GM23338 (cell line): Measurements from ENCODE around the gene PVR. TPM values are rescaled to one million over a fixed set of nuclear protein-coding genes. Genes with fewer than 3 reads are reported as not detected.

Experiments
- ATAC-seq: fragments of 200-7000 bp; cut with Tn5 transposase; 3 replicates; pipeline ENCODE4 v1.9.1; 2020
- DNase-seq: peaks from one replicate; pipeline ENCODE4 v3.0.0-alpha.2; 2015; ENCODE audit warnings: low spot score
- H2AFZ ChIP-seq: fragments of 200-600 bp; sonication (generic); 2 replicates; pipeline ENCODE4 v1.8.0; 2016; ENCODE audit warnings: antibody characterized with exemption, mild to moderate bottlenecking, moderate library complexity
- H3F3A ChIP-seq: fragments of 200-600 bp; sonication (generic); replicated peaks from 2 replicates; pipeline ENCODE4 v1.8.0; 2017; ENCODE audit warnings: antibody characterized with exemption, mixed run types, low read depth
- H3K27ac ChIP-seq: fragments of 200-600 bp; sonication (generic); 2 replicates; pipeline ENCODE4 v1.6.1; 2016; ENCODE audit warnings: low read depth
- H3K27me3 ChIP-seq: fragments of 200-600 bp; sonication (generic); 2 replicates; pipeline ENCODE4 v1.8.0; 2016; ENCODE audit warnings: mild to moderate bottlenecking, mixed run types, moderate library complexity; ENCODE audit not compliant: insufficient read depth
- H3K36me3 ChIP-seq: fragments of 200-600 bp; sonication (generic); 2 replicates; pipeline ENCODE4 v1.8.0; 2016; ENCODE audit warnings: mild to moderate bottlenecking; ENCODE audit not compliant: insufficient read depth
- H3K4me1 ChIP-seq: fragments of 200-600 bp; sonication (generic); 2 replicates; pipeline ENCODE4 v1.8.0; 2016; ENCODE audit warnings: mild to moderate bottlenecking, moderate library complexity; ENCODE audit not compliant: insufficient read depth
- H3K4me2 ChIP-seq: fragments of 200-600 bp; sonication (generic); 2 replicates; pipeline ENCODE4 v1.7.1; 2017; ENCODE audit warnings: mixed run types
- H3K4me3 ChIP-seq: fragments of 200-600 bp; sonication (generic); 2 replicates; pipeline ENCODE4 v1.6.1; 2016; ENCODE audit warnings: mixed run types
- H3K79me2 ChIP-seq: fragments of 200-600 bp; sonication (generic); replicated peaks from 2 replicates; pipeline ENCODE4 v1.8.0; 2017; ENCODE audit warnings: mild to moderate bottlenecking; ENCODE audit not compliant: insufficient read depth
- H3K9me2 ChIP-seq: fragments of 200-600 bp; sonication (generic); 2 replicates; pipeline ENCODE4 v1.8.0; 2017; ENCODE audit not compliant: insufficient read depth
- H4K20me1 ChIP-seq: fragments of 200-600 bp; sonication (generic); replicated peaks from 2 replicates; pipeline ENCODE4 v1.8.0; 2017; ENCODE audit warnings: mild to moderate bottlenecking; ENCODE audit not compliant: insufficient read depth
- H3K27ac Mint-ChIP-seq: 2 replicates; pipeline ENCODE4 v1.8.0; 2020; ENCODE audit warnings: inconsistent platforms, mild to moderate bottlenecking, moderate library complexity, mixed read lengths
- H3K27me3 Mint-ChIP-seq: 3 replicates; pipeline ENCODE4 v1.8.0; 2022; ENCODE audit warnings: low read depth, mild to moderate bottlenecking, moderate library complexity, mixed read lengths, inconsistent platforms; ENCODE audit not compliant: insufficient read depth, poor library complexity
- H3K36me3 Mint-ChIP-seq: 3 replicates; pipeline ENCODE4 v1.8.0; 2021; ENCODE audit warnings: low read depth, mild to moderate bottlenecking, inconsistent platforms, moderate library complexity, mixed read lengths
- H3K4me1 Mint-ChIP-seq: 3 replicates; pipeline ENCODE4 v1.8.0; 2020; ENCODE audit warnings: mild to moderate bottlenecking, inconsistent platforms, mixed read lengths
- H3K4me3 Mint-ChIP-seq: 3 replicates; pipeline ENCODE4 v1.8.0; 2021; ENCODE audit warnings: moderate library complexity, mild to moderate bottlenecking, inconsistent platforms, mixed read lengths
- H3K9me3 Mint-ChIP-seq: 3 replicates; pipeline ENCODE4 v1.8.0; 2020; ENCODE audit warnings: moderate library complexity, mild to moderate bottlenecking, inconsistent platforms, mixed read lengths
- CTCF ChIP-seq, 2 experiments: fragments of 200-600 bp in 1 of 2; sonication (generic) in 1 of 2; conservative IDR thresholded peaks; 2 replicates each; pipeline versions ENCODE4 v1.5.1 to v1.6.1; 2016 to 2017; ENCODE audit warnings: antibody characterized with exemption in 2 of 2, low read depth in 2 of 2, mild to moderate bottlenecking in 2 of 2, moderate library complexity in 1 of 2
- EZH2 ChIP-seq: fragments of 200-600 bp; sonication (generic); IDR thresholded peaks from one replicate; pipeline ENCODE4 v1.8.0; 2017; ENCODE audit warnings: antibody characterized with exemption, mild to moderate bottlenecking, low read depth; ENCODE audit not compliant: unreplicated experiment
- EZH2phosphoT487 ChIP-seq: fragments of 200-600 bp; sonication (generic); IDR thresholded peaks from one replicate; pipeline ENCODE4 v1.8.1; 2018; ENCODE audit warnings: antibody characterized with exemption; ENCODE audit not compliant: unreplicated experiment
- JUNB ChIP-seq: IDR thresholded peaks from one replicate; pipeline ENCODE4 v1.6.1; 2016; ENCODE audit warnings: antibody characterized with exemption; ENCODE audit not compliant: unreplicated experiment
- NANOG ChIP-seq: IDR thresholded peaks from 2 replicates; pipeline ENCODE4 v1.6.1; 2016; ENCODE audit warnings: antibody characterized with exemption, borderline replicate concordance
- POLR2AphosphoS5 ChIP-seq: IDR thresholded peaks from 2 replicates; pipeline ENCODE4 v1.6.1; 2016; ENCODE audit warnings: antibody characterized with exemption, low read depth
- STAT1 ChIP-seq: IDR thresholded peaks from one replicate; pipeline ENCODE4 v1.6.1; 2016; ENCODE audit warnings: antibody characterized with exemption; ENCODE audit not compliant: unreplicated experiment
- ZNF331 ChIP-seq: fragments of 250-450 bp; sonication (Bioruptor Pico); IDR thresholded peaks from 2 replicates; pipeline ENCODE4 v1.5.0; 2020; ENCODE audit warnings: low read depth, mild to moderate bottlenecking, moderate library complexity
- ZNF462 ChIP-seq: fragments of 250-450 bp; sonication (Bioruptor Pico); IDR thresholded peaks from 2 replicates; pipeline ENCODE4 v1.5.0; 2020; ENCODE audit warnings: mild to moderate bottlenecking, moderate library complexity
- polyA plus RNA-seq: library from polyadenylated mRNA; unstranded; fragments of >200 nt; fragmentation: Nextera tagmentation; extraction: Ambion mirVana; gene quantifications from 2 replicates; pipeline ENCODE4 v1.2.1, GENCODE V29; 2016
- total RNA-seq: library from RNA; depleted of rRNA; stranded (reverse); fragments of >200 nt; shearing (Covaris generic); gene quantifications from 2 replicates; pipeline ENCODE4 v1.2.3, GENCODE V29; 2014
- TF ChIP-seq, protein P1 (sequence below): IDR thresholded peaks from one replicate; pipeline ENCODE4 v1.6.1; 2018; ENCODE audit warnings: antibody characterized with exemption; ENCODE audit not compliant: unreplicated experiment

Gene PVR
- total and polyA plus RNA-seq, 2 experiments from 2014 or later: 4.8 to 19.0 TPM

- no peaks in the 10 kb centered on the region for H4K20me1 ChIP-seq
- H3K9me3 Mint-ChIP-seq: peaks cover 12% of the 10 kb centered on the region; the same call in 2 of the 3 replicates
- TF ChIP-seq POLR2AphosphoS5 (no peak), JUNB (no peak), CTCF (conservative IDR thresholded peaks at IDR 0.05; ENCODE audit: low read depth in 2 of 2) (no peak), ZNF462 (no peak), EZH2phosphoT487 (no peak), ZNF331 (CRISPR knock-in tag) (no peak), EZH2 (no peak), STAT1 (no peak), NANOG (no peak)
- TF ChIP-seq, protein P1, sequence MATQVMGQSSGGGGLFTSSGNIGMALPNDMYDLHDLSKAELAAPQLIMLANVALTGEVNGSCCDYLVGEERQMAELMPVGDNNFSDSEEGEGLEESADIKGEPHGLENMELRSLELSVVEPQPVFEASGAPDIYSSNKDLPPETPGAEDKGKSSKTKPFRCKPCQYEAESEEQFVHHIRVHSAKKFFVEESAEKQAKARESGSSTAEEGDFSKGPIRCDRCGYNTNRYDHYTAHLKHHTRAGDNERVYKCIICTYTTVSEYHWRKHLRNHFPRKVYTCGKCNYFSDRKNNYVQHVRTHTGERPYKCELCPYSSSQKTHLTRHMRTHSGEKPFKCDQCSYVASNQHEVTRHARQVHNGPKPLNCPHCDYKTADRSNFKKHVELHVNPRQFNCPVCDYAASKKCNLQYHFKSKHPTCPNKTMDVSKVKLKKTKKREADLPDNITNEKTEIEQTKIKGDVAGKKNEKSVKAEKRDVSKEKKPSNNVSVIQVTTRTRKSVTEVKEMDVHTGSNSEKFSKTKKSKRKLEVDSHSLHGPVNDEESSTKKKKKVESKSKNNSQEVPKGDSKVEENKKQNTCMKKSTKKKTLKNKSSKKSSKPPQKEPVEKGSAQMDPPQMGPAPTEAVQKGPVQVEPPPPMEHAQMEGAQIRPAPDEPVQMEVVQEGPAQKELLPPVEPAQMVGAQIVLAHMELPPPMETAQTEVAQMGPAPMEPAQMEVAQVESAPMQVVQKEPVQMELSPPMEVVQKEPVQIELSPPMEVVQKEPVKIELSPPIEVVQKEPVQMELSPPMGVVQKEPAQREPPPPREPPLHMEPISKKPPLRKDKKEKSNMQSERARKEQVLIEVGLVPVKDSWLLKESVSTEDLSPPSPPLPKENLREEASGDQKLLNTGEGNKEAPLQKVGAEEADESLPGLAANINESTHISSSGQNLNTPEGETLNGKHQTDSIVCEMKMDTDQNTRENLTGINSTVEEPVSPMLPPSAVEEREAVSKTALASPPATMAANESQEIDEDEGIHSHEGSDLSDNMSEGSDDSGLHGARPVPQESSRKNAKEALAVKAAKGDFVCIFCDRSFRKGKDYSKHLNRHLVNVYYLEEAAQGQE: no peak
- DNase-seq (no peak), ATAC-seq (no peak)
- no peak overlapping the region for H3K4me3 Mint-ChIP-seq
- no peaks in the 10 kb centered on the region for H3K27me3 ChIP-seq
- H3K9me2 ChIP-seq: peaks cover 18% of the 10 kb centered on the region
- peaks cover 14% of the 10 kb centered on the region; the same call in 2 of the 3 replicates for H3K4me1 Mint-ChIP-seq
- H3K27ac ChIP-seq: no peak overlapping the region
- peaks cover 4% of the 10 kb centered on the region for H3F3A ChIP-seq
- no peak overlapping the region for H3K27ac Mint-ChIP-seq
- peaks cover 14% of the 10 kb centered on the region for H3K4me1 ChIP-seq
- no peaks in the 10 kb centered on the region for H3K36me3 ChIP-seq
- H3K79me2 ChIP-seq: no peaks in the 10 kb centered on the region
- no peak overlapping the region for H2AFZ ChIP-seq
- H3K36me3 Mint-ChIP-seq: no peaks in the 10 kb centered on the region; the same call in 2 of the 3 replicates
- no peak overlapping the region for H3K4me2 ChIP-seq
- peaks cover 7% of the 10 kb centered on the region for H3K27me3 Mint-ChIP-seq
- H3K4me3 ChIP-seq: no peak overlapping the region
Observed at GRCh38 chr19:44597131-44597491, 46.6 kb upstream of the PVR start.
